Measurements from ENCODE around the gene HSDL2.

The HSDL2 gene

DNA sequence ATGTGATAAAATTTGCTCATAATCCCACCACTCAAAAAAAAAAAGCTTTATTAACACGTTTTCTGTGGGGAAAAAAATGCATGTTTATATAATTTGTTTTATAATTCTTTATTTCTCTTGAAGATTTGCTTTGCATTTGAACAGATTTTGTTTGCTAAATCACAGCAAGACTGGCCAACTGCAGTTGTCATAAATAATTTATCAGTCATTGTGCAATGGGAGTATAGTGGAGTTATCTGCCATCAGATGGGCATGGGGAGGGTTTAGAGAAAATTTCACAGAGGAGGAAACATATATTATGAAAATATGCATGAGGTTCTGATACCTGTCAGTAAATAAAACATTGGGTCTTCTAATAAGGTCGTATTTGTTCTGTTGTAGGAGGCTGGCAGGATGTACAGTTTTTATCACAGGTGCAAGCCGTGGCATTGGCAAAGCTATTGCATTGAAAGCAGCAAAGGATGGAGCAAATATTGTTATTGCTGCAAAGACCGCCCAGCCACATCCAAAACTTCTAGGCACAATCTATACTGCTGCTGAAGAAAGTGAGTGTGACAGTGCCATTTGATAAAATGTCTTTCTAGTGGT is 23.8 kb downstream of the HSDL2 start:
- ATAC-seq = no peak
- TF ChIP-seq, protein P1, sequence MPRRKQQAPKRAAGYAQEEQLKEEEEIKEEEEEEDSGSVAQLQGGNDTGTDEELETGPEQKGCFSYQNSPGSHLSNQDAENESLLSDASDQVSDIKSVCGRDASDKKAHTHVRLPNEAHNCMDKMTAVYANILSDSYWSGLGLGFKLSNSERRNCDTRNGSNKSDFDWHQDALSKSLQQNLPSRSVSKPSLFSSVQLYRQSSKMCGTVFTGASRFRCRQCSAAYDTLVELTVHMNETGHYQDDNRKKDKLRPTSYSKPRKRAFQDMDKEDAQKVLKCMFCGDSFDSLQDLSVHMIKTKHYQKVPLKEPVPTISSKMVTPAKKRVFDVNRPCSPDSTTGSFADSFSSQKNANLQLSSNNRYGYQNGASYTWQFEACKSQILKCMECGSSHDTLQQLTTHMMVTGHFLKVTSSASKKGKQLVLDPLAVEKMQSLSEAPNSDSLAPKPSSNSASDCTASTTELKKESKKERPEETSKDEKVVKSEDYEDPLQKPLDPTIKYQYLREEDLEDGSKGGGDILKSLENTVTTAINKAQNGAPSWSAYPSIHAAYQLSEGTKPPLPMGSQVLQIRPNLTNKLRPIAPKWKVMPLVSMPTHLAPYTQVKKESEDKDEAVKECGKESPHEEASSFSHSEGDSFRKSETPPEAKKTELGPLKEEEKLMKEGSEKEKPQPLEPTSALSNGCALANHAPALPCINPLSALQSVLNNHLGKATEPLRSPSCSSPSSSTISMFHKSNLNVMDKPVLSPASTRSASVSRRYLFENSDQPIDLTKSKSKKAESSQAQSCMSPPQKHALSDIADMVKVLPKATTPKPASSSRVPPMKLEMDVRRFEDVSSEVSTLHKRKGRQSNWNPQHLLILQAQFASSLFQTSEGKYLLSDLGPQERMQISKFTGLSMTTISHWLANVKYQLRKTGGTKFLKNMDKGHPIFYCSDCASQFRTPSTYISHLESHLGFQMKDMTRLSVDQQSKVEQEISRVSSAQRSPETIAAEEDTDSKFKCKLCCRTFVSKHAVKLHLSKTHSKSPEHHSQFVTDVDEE (CRISPR knock-in tag; IDR thresholded peaks at IDR 0.05) = no peak
- TF ChIP-seq ZC3H10 (CRISPR knock-in tag; IDR thresholded peaks at IDR 0.05) (no peak), ISL1 (CRISPR knock-in tag; IDR thresholded peaks at IDR 0.05) (no peak), ARNTL (CRISPR knock-in tag; IDR thresholded peaks at IDR 0.05; ENCODE audit: borderline replicate concordance, low read depth) (no peak), CSDC2 (CRISPR knock-in tag; IDR thresholded peaks at IDR 0.05) (no peak), GLIS3 (CRISPR knock-in tag; IDR thresholded peaks at IDR 0.05) (no peak)
- TF ChIP-seq, protein P2, sequence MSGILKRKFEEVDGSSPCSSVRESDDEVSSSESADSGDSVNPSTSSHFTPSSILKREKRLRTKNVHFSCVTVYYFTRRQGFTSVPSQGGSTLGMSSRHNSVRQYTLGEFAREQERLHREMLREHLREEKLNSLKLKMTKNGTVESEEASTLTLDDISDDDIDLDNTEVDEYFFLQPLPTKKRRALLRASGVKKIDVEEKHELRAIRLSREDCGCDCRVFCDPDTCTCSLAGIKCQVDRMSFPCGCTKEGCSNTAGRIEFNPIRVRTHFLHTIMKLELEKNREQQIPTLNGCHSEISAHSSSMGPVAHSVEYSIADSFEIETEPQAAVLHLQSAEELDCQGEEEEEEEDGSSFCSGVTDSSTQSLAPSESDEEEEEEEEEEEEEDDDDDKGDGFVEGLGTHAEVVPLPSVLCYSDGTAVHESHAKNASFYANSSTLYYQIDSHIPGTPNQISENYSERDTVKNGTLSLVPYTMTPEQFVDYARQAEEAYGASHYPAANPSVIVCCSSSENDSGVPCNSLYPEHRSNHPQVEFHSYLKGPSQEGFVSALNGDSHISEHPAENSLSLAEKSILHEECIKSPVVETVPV (CRISPR knock-in tag; IDR thresholded peaks at IDR 0.05) = no peak
- TF ChIP-seq, protein P3, sequence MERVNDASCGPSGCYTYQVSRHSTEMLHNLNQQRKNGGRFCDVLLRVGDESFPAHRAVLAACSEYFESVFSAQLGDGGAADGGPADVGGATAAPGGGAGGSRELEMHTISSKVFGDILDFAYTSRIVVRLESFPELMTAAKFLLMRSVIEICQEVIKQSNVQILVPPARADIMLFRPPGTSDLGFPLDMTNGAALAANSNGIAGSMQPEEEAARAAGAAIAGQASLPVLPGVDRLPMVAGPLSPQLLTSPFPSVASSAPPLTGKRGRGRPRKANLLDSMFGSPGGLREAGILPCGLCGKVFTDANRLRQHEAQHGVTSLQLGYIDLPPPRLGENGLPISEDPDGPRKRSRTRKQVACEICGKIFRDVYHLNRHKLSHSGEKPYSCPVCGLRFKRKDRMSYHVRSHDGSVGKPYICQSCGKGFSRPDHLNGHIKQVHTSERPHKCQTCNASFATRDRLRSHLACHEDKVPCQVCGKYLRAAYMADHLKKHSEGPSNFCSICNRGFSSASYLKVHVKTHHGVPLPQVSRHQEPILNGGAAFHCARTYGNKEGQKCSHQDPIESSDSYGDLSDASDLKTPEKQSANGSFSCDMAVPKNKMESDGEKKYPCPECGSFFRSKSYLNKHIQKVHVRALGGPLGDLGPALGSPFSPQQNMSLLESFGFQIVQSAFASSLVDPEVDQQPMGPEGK (CRISPR knock-in tag; IDR thresholded peaks at IDR 0.05; ENCODE audit: borderline replicate concordance) = no peak
- TF ChIP-seq, protein P4, sequence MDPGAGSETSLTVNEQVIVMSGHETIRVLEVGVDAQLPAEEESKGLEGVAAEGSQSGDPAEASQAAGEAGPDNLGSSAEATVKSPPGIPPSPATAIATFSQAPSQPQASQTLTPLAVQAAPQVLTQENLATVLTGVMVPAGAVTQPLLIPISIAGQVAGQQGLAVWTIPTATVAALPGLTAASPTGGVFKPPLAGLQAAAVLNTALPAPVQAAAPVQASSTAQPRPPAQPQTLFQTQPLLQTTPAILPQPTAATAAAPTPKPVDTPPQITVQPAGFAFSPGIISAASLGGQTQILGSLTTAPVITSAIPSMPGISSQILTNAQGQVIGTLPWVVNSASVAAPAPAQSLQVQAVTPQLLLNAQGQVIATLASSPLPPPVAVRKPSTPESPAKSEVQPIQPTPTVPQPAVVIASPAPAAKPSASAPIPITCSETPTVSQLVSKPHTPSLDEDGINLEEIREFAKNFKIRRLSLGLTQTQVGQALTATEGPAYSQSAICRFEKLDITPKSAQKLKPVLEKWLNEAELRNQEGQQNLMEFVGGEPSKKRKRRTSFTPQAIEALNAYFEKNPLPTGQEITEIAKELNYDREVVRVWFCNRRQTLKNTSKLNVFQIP (CRISPR knock-in tag; IDR thresholded peaks at IDR 0.05; ENCODE audit: borderline replicate concordance, low read depth) = no peak
- TF ChIP-seq, protein P5, sequence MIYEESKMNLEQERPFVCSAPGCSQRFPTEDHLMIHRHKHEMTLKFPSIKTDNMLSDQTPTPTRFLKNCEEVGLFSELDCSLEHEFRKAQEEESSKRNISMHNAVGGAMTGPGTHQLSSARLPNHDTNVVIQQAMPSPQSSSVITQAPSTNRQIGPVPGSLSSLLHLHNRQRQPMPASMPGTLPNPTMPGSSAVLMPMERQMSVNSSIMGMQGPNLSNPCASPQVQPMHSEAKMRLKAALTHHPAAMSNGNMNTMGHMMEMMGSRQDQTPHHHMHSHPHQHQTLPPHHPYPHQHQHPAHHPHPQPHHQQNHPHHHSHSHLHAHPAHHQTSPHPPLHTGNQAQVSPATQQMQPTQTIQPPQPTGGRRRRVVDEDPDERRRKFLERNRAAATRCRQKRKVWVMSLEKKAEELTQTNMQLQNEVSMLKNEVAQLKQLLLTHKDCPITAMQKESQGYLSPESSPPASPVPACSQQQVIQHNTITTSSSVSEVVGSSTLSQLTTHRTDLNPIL (CRISPR knock-in tag; IDR thresholded peaks at IDR 0.05; ENCODE audit: low read depth) = no peak

DNA sequence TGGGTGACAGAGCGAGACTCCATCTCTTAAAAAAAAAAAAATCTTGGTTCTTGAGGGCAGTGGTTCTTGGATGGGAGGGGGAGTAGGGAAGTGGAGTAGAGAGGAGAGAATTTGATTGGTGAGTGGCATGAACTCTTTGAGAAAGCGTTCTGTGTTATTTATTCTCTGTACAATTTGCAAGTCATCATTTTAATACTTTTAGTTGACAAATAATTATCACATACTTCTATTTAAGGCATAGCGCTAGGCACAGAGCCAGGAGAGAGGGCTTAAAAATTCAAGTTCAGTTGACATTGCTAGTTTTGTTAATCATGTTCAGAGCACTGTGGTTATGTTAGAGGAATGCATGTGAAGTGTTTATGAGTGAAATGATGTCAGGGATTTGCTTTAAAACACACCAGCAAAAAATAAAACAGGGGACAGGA is 24.6 kb downstream of the HSDL2 start:
- no peak for ATAC-seq
- TF ChIP-seq TOX (CRISPR knock-in tag; IDR thresholded peaks at IDR 0.05; ENCODE audit: borderline replicate concordance) (no peak), GLIS3 (CRISPR knock-in tag; IDR thresholded peaks at IDR 0.05) (no peak), RARB (CRISPR knock-in tag; IDR thresholded peaks at IDR 0.05) (no peak), CSDC2 (CRISPR knock-in tag; IDR thresholded peaks at IDR 0.05) (no peak), ZNF8 (CRISPR knock-in tag; IDR thresholded peaks at IDR 0.05) (no peak), SNAI2 (CRISPR knock-in tag; IDR thresholded peaks at IDR 0.05) (no peak), TCF4 (CRISPR knock-in tag; IDR thresholded peaks at IDR 0.05; ENCODE audit: borderline replicate concordance) (no peak), ZNF70 (CRISPR knock-in tag; IDR thresholded peaks at IDR 0.05) (no peak), BACH2 (CRISPR knock-in tag; IDR thresholded peaks at IDR 0.05; ENCODE audit: borderline replicate concordance) (no peak), ZFP3 (CRISPR knock-in tag; IDR thresholded peaks at IDR 0.05) (no peak), ZC3H10 (CRISPR knock-in tag; IDR thresholded peaks at IDR 0.05) (no peak), ZFP30 (CRISPR knock-in tag; IDR thresholded peaks at IDR 0.05) (no peak), PPARA (CRISPR knock-in tag; IDR thresholded peaks at IDR 0.05; ENCODE audit: borderline replicate concordance) (no peak), ZNF565 (CRISPR knock-in tag; conservative IDR thresholded peaks at IDR 0.05; ENCODE audit: low read depth) (no peak)
- TF ChIP-seq, protein P2 (CRISPR knock-in tag; IDR thresholded peaks at IDR 0.05) = no peak
- TF ChIP-seq, protein P3 (CRISPR knock-in tag; IDR thresholded peaks at IDR 0.05; ENCODE audit: borderline replicate concordance) = no peak

Measured in SK-N-SH treated with all-trans-retinoic acid at 6 μM for 48 hours (cell line).